Measurements from ENCODE around the gene RNF207. TPM values are rescaled to one million over a fixed set of nuclear protein-coding genes. Genes with fewer than 3 reads are reported as not detected.

RNF207 gene
- total RNA-seq, 1 donor from 2014 or later: 70.1 TPM

DNA sequence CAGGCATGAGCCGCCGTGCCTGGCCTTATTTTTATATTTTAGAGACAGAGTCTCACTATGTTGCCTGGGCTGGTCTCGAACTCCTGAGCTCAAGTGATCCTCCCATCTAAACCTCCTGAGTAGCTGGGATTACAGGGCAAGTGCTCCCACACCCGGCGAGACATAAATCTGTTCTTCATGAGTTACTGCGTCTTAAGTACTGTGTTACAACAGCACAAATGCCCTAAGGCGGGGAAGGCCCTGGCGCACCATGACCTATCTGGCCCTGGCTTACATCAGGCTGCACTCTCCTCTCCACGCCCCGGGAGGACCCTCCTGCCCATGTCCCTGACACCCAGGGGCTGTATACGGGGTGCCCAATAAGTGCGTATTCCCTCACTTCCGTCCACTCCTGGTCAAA is 50.7 kb downstream of the RNF207 start:
- intact Hi-C loops (cut with DNase I): no loop called here
- DNase-seq: no peak
- ATAC-seq (ENCODE audit: poor library complexity): no peak

DNA sequence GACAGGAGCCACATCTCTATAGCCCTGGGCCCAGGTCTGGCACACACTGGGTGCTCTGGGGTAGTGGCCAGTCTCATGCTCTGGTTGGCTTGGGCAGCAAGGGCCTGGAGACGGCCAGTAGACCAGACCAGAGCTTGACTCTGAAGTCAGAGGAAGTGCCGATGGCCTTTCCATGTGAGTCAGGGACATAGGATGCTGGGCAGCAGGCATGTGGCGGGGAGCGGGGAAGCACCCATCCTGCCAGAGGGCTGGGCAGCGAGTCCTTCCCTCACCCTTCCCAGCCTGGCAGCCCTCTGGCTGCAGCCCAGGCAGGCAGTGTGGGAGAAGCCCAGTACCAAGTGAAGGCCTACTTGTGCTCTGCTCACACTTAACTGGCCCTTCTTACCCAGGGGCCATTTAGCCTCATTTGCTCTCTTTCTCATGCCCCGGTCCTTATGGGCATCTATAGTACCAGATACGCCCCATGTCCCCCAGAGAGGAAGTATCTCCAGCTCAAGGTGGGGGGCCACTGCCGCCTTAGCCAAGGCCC is 51.7 kb downstream of the RNF207 start:
- ATAC-seq (ENCODE audit: poor library complexity) (no peak), DNase-seq (no peak)
- intact Hi-C loops (cut with DNase I): no loop called here

DNA sequence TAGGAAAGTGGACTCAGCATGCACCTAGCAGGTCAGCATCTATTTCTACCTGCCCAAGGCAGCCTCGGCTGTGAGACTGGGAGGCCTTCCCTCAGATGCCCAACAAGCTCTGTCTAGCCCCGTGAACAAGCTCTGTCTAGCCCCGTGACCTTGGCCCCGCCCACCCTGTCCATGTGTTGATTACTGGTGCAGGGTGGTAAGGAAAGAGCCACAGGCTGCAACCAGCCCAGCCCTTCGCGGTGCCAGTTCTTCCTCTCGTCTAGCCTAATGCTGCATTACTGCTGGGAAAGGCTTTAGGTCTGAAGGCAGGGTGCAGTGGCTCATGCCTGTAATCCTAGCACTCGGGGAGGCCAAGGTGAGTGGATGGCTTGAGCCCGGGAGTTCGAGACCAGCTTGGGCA is 52.8 kb downstream of the RNF207 start:
- DNase-seq: no peak
- intact Hi-C loops (cut with DNase I): no loop called here
- no peak for ATAC-seq (ENCODE audit: poor library complexity)

DNA sequence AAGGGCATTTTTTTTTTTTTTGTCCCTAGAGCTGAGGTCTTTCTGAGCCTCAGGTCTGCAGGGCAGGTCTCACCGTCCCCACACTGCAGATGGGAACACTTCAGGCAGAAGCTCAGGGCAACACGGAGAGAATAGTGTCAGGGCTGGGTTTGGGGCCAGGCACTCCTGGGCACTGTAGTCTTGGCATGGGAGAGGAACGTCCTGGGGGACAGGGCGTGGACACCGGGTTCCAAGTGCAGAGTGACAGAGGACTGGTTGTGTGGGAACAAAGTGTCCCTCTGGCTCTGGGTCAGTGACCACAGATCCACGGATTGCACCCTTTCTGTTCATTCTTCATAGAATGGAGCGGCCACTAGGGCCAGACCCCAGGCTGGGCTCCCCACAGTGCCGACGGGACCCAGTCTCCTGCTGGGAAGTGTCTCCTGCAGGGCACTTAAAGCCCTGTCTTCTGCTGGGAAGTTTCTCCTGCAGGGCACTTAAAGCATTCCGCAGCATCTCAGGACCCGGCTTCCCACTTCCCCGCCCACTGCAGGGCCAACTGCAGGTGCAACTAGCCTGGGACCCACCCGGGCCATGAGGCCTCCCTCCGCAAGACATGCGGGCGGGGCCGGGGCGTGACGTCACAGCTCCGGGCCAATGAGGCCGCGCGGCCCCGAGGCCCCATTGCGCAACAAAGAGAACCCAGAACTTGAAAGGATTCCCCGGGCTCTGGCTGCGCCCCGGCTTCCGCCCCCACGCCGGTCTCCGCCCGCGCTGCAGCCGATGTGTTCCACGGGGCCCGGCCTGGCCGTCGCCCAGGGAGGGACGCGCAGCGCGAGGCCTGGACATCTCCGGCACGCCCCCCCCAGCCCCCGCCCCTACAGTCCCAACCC is 53.8 kb downstream of the RNF207 start:
- DNase-seq (peak; percentile 92), ATAC-seq (ENCODE audit: poor library complexity) (peak; percentile 83)
- intact Hi-C loops (cut with DNase I): no loop called here

DNA sequence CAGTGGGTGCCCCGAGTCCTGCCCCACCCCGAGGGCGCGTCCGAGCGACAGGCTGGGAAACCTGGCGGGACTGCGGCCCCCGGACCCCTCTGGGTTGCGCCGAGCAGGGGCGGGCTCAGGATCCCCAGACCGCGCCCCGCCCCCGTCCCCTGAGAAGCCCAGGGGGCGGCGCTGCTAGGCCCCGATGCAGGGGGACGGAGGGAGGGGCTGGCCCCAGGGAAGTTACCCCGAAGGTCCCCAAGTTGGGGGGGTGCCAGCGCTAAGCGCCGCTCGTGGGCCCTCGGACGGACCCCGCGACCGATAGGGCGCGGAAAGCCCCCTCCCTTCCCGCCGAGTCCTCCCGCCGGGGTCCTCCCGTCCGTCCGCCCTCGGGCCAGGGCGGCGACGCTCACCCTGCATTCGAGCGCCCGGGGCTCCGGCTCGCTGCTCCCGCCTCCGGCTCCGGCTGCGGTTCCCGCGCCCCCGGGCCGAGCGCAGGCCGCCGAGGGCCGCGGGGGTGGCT is 54.6 kb downstream of the RNF207 start:
- intact Hi-C loops (cut with DNase I): no loop called here
- peak; percentile 43 for ATAC-seq (ENCODE audit: poor library complexity)
- no peak for DNase-seq

DNA sequence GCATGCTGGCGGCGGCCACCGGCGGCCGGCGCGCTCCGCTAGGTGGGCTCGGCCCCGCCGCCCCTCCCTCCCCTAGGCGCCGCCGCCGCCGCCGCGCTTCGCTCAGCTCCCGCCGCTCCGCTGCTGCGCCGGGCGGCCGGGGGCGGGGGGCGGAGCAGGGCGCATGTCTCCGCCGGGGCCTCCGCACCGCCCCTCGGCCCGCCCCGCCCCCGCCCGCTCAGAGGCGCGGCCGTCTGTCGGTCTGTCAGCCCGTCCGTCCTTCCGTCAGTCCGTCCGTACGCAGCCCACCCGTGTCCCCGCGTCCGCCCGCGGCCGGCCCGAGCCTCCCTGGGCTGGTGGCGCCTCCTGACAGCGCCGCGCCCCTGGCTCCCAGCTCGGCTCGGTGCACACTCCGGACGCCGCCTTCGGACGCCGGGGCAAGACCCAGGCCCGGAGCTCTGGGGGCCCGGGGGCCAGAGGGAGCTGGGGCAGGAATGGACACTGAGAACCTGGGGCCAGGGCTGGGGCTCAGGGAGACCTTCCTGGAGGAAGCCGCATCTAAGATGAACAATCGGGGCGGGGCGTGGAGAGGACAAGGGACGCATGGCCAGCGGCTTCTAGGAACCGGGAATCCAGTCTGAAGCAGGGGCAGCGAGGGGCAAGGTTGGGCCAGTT is 55.2 kb downstream of the RNF207 start, which contains the start of gene GPR153:
Gene GPR153 (minus strand): TSS at position 138 of the 654 bp plus-strand sequence. CDS start 6,193 bp downstream, outside the sequence.
- intact Hi-C loops (cut with DNase I): no loop called here
- peak; percentile 74 for DNase-seq
- peak; percentile 68 for ATAC-seq (ENCODE audit: poor library complexity)

DNA sequence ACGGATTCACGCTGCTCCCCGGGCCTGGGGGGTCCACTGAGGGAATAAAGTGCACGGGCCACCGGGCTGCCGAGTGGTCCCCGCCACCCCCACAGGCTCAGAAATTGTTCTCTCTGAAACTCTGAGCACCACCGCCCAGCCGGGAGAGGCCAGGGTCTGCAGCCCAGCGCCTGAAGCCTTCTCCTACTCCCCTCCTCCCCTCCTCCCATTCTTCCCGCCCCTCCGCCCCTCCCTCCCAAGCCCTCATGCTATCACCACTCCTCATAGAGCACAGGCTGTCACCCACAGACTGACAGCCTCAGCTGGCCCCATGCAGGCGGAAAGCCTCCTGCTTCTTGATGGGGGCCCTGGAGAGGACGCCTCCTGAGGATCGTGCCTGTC is 55.7 kb downstream of the RNF207 start:
- DNase-seq: no peak
- intact Hi-C loops (cut with DNase I): no loop called here
- peak; percentile 9 for ATAC-seq (ENCODE audit: poor library complexity)

DNA sequence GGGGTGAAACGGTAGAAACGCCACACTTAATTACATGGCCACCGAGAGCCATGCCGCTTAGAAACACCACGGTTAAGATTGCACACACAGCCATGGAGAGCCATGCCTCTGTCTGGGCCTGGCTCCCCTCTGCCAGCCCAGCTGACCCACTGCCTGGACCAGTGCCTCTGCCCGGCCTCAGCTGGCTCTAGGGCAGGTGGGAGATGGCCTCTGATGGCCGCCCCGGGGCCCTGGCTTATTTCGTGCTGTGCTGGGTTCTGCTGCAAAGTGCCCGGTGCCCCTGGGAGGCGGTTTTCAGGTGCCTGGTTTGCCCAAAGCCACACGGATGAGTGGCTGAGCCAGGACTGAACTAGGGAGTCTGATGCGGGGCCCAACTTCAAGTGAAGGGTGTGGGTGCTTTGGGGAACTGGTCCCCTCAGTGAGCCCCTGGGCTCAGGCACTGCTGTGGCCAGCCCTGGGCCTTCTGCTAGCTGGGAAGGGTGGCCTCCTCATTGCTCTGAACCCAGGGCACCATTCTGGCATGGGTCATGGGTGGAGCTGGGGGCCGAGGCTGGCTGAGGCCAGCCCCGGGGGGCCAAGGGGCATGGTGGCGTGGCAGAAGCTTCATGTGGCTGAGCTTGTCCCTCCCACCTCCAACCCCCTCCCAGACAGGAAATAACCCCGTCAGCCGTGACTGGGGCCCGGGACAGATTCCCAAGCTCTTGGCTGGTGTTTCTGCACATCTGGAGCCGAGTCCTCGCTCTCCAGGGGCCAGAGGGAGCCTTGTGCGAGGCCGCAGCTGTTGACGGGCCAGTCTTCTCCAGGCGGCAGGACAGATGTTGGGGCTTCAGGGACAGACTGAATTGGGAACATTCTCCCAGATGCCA is 56.9 kb downstream of the RNF207 start:
- intact Hi-C loops (cut with DNase I): no loop called here
- ATAC-seq (ENCODE audit: poor library complexity): peak; percentile 45
- peak; percentile 83 for DNase-seq

DNA sequence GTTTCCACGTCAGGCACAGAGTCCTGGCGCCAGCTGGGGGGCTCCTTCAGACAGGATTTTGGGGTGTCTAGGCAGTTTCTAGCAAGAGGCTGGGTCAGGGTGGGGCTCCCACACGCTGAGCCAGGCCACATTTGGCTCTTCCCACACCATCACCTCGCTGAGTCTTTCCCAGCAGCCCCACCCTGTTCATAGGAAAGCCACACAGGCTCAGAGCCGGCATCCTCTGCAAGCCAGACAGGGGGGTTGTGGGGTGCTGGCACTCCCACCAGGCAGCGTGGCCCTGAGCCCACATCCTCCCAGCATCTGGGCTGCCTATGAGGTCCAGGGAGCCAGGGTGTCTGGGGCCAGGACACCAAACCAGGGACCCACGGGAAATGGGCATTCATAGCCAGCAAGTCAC is 57.8 kb downstream of the RNF207 start:
- DNase-seq: no peak
- intact Hi-C loops (cut with DNase I): no loop called here
- ATAC-seq (ENCODE audit: poor library complexity): no peak

DNA sequence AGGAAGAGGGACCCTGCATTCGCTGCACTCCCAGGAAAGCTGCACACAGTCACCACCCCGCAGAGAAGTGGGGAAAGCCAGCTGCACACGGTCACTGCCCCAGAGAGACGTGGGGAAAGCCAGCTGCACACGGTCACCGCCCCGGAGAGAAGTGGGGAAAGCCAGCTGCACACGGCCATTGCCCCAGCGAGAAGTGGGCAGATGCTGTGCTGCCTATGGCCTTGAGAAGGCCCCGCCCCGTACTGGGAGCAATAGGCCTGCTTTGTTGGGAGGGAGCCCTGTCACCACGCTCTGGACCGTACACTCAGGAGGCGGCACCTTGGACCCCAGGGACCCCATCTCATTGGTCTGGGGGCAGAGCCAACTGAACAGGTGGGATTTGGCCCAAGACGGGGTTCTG is 59.2 kb downstream of the RNF207 start:
- ATAC-seq (ENCODE audit: poor library complexity): no peak
- DNase-seq: no peak
- intact Hi-C loops (cut with DNase I): no loop called here

DNA sequence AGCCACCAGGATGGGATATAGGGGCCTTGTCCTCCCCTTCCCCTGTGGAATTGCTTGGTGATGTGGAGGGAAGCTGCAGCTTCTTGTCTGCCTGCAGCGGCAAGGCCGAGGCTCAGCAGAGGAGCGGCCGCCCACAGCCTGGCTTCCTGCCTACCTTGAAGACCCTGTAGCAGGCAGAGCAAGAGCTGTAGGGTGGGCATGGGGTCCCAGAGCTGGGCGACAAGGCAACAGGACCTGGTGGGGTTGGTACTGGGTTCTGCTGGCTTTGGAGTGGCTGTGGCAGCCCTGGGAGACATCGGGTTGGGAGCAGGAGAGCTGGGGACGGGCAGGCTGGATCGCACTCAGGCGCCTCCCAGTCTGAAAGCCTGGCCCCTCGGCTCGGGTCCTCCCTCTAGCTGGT is 60.7 kb downstream of the RNF207 start:
- intact Hi-C loops (cut with DNase I): no loop called here
- DNase-seq: no peak
- no peak for ATAC-seq (ENCODE audit: poor library complexity)

DNA sequence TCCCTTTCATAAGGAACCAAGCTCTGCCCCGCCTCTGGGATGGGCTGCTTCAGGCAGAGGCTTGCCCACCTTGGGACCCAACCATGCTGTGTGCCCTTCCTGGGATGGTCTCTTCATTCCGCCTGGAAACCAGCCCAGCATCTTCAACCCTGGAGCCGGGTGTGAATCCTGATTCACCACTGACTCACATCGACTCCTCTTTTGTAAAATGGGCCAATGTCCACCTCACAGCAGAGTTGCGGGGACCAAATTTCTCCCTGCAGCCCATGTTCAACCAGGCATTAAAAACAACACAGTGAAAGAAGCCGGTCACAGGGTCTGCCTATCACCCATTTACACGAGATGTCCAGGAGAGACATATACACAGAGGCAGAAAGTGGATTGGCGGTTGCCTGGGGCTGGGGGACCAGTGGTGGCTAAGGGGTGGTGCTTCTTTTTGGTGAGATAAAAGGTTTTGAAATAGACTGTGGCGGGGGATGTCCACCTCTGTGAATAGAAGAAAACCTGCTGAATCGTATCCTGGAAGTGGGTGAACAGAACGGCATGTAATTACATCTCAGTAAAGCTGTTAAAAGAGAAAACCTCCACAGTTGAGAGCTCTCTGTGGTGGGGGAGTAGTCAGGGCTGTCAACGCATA is 61.9 kb downstream of the RNF207 start:
- DNase-seq: no peak
- ATAC-seq (ENCODE audit: poor library complexity): no peak
- intact Hi-C loops (cut with DNase I): no loop called here

DNA sequence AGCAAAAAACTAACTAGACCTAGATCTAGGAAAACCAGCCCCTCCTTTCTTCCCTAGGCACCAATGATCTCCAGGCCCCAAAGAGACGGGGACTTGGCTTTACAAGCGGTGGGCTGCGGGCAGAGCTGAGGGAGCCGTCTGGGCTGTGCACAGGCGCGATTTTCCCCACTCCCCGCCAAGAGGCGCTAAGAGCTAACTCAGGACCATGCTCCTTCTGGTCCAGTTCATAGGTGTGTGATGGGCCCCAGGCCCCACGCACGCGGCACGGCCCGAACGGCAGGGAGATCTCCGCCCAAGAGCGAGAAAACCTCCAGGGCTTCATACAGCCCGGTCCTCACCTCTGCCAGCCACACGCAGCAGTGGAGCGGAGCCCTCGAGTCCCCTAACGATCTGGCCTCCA is 62.5 kb downstream of the RNF207 start:
- DNase-seq: no peak
- intact Hi-C loops (cut with DNase I): no loop called here
- no peak for ATAC-seq (ENCODE audit: poor library complexity)

DNA sequence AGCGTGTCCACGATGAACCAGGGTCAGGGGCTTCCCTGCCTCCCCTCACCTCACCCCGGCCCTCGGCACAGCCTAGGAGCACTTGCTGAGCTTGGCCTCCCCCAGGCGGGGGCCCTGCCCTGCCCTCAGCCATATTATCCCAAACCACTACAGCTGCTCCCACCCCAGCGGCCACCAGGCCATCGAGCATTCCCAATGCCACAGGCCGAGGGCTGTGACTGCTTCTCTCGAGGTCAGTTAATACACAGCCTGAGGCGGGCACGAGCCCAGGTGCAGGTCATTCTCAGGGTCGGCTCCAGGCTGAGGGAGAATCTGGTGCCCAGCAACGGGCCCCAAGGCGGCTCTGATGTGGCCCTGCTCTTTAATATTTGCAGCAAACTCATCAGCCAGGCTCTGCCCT is 63.4 kb downstream of the RNF207 start:
- DNase-seq: no peak
- ATAC-seq (ENCODE audit: poor library complexity): no peak
- intact Hi-C loops (cut with DNase I): no loop called here

DNA sequence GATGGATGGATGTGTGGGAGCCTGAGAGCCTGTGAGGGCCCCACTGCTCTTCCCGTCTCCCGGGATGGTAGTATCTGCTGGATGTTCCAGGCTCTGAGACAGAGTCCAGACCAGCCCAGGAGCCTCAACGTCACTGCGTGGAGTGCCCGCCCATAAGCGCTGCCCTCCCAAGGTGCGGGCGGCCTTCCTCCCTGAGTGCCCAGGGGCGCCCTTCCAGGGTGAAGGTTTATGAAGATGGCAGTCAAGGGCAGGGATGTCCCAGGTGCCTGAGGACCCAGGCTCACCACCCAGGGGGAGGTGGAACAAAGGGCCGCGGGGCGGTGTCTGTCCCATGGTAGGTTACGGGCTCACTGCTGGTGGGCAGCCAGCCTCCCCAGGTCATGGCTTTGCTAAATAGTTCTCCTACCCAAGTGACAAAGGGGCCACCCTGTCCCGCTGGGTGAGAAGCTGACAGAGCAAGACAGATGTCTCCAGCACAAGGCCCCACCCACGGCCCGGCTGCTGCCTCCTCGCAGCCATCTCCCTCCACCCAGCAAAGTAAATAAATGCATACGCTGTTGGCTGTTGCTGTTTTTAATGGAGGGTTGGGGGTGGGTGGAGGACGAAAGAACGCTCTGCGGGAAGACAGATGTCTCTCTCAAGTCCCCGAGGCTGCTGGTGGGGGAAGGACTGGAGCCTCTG is 63.9 kb downstream of the RNF207 start:
- intact Hi-C loops (cut with DNase I): no loop called here
- DNase-seq (no peak), ATAC-seq (ENCODE audit: poor library complexity) (no peak)

DNA sequence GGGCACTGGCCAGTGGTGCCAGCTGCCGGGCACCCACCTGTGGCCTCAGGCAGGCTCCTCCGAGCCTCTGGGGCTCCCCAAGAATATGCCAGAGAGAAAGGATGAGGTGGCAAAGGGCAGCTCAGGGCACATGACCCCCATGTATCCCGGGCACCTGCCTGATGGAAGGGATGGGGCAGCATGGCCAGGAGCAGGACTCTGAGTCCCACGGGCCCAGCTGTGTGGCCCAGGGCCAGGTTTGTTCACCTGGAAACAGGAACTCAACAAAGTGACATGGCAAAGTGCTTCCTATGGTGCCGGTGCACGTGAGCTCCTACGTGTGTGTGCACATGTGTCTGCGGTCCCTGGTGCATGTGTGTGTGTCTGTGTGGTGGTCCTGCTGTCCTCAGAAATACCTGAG is 64.5 kb downstream of the RNF207 start:
- DNase-seq (no peak), ATAC-seq (ENCODE audit: poor library complexity) (no peak)
- intact Hi-C loops (cut with DNase I): no loop called here

Measured in Right ventricle myocardium superior (tissue), 1 donor.